PC-9 (cell line): Measurements from ENCODE around the gene KCNK17.

ENCODE experiments used
- EZH2 ChIP-seq: fragments of 200-600 bp; sonication (generic); IDR thresholded peaks from 2 replicates; pipeline ENCODE4 v1.8.0; 2017; ENCODE audit warnings: antibody characterized with exemption, low read depth
- TF ChIP-seq, protein P1 (sequence below): fragments of 200-600 bp; sonication (generic); conservative IDR thresholded peaks from 2 replicates; pipeline ENCODE4 v1.6.1; 2017; ENCODE audit warnings: mixed run types, antibody characterized with exemption, mild to moderate bottlenecking, moderate library complexity

DNA sequence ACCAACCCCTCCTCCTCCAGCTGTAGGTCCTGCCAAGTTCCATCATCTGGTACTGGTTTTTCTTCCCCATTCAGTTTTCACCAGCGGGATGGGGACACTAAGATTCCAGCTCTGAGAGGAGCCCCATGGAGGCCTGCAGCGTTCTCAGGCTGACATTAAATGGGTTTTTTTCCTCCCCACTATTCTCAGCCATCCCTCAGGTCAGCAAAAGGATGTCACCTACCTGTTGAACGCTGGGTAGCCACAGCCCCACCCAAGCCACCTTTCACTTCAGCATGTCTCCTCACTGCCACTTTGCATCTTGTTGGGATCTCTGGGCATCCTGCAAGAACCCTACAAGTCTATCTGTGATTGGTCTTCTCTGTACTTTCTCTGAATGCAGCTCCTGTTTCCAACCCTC, 6.8 kb downstream of the KCNK17 start:
- TF ChIP-seq, protein P1, sequence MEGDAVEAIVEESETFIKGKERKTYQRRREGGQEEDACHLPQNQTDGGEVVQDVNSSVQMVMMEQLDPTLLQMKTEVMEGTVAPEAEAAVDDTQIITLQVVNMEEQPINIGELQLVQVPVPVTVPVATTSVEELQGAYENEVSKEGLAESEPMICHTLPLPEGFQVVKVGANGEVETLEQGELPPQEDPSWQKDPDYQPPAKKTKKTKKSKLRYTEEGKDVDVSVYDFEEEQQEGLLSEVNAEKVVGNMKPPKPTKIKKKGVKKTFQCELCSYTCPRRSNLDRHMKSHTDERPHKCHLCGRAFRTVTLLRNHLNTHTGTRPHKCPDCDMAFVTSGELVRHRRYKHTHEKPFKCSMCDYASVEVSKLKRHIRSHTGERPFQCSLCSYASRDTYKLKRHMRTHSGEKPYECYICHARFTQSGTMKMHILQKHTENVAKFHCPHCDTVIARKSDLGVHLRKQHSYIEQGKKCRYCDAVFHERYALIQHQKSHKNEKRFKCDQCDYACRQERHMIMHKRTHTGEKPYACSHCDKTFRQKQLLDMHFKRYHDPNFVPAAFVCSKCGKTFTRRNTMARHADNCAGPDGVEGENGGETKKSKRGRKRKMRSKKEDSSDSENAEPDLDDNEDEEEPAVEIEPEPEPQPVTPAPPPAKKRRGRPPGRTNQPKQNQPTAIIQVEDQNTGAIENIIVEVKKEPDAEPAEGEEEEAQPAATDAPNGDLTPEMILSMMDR: no peak
- no peak for TF ChIP-seq EZH2
